HG02642 (cell line): ENCODE data around the gene CCDC91.
"Not testable (repeated sequence)": the region's sequence is repeated elsewhere in the genome, so short reads cannot be mapped to it uniquely, and the experiment has no call there.

Experiments
- ATAC-seq: cut with Tn5 transposase; IDR thresholded peaks from one replicate; pipeline ENCODE4 v1.9.1; 2021; ENCODE audit warnings: mild to moderate bottlenecking; ENCODE audit not compliant: unreplicated experiment, poor library complexity

The CCDC91 gene

GRCh38 chr12:28269851-28270250 is 79.6 kb downstream of the CCDC91 start:
- no peak for ATAC-seq

DNA sequence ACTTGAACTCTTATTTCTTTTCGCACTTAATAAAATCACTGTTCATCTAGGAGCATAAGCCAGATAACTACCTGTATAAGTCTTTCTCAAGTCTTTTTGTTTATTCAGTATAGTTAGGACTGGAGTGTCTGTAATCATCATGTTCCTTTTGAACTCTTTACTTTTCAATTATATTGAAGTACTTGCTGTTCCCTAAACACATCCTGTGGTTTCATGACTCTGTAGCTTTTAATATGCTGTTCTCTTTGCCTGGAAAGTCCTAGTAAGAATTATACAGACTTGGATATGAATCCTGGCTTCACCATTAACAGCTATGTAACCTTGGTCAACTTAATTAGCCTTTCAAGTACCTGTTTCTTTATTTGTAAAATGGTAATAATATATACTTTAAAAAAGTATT is 88.2 kb downstream of the CCDC91 start:
- ATAC-seq: no peak

DNA sequence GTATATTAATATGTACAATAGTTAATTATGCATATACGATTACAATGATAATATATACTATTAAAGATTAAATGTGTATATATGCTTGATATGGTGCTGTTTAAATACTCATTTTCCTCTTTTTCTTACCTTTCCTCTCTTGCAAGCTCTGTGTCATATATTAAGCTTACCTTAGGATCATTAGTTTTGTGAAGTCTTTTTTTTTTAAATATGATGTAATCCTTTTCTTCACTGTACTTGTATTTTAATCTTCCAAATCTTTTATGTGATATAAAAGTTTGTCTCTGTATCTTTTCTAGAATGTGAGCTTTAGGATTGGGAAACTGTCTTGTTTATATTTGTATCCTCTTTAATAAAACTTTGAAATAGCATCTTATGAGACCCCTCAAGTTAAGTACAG is 88.7 kb downstream of the CCDC91 start:
- ATAC-seq: no peak

- no peak for ATAC-seq
Measured at GRCh38 chr12:28286352-28286751, 96.1 kb downstream of the CCDC91 start.

DNA sequence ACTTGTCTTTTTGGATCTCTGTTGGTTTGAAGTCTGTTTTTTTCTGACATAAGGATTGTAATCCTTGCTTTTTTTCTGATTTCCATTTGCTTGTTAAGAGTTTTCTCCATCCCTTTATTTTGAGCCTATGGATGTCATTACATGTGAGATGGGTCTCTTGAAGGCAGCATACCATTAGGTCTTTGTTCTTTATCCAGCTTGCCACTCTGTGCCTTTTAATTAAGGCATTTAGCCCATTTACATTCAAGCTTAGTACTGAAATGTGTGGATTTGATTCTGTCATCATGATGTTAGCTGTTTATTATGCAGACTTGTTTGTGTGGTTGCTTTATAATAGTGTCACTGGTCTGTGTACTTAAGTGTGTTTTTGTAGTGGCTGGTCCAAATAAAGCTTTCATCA is 100.0 kb downstream of the CCDC91 start:
- no peak for ATAC-seq

DNA sequence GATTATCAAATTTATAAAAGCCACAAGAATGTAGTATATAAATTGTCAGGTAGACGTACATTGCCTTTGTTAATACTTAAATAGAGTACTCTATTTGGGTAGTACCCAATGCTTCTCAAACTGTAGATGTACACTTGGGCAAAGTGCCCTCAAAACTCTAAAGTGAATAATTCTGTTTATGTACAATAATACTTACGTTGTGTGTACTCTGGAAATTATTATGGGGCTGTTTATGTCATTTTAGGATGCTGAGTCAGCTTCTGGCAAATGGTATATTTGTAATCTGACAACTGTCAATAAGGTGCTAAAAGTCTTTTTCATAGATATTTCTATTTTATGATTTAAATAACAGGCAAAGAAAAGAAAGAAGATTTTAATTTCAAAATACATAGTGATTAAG is 102.4 kb downstream of the CCDC91 start:
- no peak for ATAC-seq

- no peak for ATAC-seq
Measured at GRCh38 chr12:28294300-28294699, 104.0 kb downstream of the CCDC91 start.

- ATAC-seq: no peak
Measured at GRCh38 chr12:28296287-28296686, 106.0 kb downstream of the CCDC91 start.

DNA sequence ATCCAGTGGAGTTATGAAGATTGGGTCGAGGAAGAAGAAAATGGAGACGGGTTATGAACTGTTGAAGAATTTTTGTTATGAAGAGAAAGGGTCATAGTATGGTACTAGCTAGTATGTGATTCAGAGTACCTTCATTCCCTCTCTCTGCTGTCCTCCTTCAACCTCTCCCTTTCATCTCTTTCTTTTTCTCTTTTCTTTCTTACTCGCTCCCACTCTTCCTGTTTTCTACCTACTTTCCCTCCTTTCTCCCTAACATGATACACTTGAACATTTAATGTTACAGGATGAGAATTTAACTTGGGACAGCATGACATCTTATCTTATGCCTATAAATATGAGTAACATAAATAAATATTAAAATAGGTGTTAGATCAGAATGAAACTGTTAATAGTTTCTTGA is 112.9 kb downstream of the CCDC91 start:
- no peak for ATAC-seq

- no peak for ATAC-seq
Measured at GRCh38 chr12:28306535-28306934, 116.3 kb downstream of the CCDC91 start.

DNA sequence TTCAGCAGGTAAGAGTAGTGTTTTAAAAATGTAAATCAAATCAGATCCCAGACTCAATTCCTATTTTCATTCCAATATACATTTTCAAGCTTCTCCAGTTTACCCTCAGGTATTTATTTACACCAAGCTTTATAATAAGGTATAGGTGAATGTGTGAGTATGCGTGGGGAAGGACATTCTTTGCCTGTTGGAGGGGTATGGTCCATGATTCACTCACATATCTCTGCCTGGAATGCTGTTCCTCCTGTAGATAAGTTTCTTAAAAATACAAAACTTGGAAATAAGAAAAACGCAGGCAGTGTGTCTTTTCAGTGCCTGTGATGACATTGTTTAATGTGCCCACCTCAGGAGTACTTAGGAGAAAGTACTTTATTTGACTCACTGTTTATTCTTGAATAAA is 118.6 kb downstream of the CCDC91 start:
- no peak for ATAC-seq

DNA sequence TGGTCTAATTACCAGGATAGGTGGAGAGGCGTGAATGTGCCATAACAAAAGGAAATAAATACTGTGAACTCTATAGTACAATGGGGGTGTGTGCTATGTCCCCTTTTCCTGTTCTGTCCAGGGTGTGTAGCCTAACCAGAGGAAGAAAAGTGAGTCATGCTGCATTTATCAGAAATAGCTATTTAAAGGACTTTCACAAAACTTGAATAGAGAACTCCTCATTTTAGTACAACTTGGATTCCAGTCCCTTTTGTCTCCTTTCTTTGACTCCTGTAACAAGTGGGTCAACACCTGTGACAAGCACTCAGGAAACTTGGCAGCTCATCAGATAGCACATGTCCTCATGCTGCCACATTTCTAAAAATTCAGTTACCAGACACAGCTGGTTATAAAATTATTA is 123.4 kb downstream of the CCDC91 start:
- no peak for ATAC-seq

DNA sequence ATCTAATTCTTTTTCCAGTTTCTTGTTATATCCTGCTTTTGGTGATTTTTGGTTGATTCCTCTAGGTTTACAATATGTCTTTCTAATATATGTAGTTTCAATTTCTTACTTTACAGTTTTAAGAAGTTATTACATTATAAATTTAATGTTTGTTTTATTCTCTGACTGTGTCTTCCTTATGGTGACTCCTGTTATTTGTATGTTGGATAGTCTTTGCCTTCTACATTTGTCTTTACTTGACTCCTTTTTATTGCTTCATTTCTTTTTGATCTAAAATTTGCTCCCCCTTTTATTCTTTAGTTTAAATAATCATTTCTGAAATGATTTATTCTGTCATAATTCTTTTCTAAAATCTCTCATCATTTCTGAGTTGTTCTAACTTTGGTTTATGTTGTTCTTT is 125.8 kb downstream of the CCDC91 start:
- ATAC-seq: no peak

GRCh38 chr12:28318273-28318672 is 128.0 kb downstream of the CCDC91 start:
- no peak for ATAC-seq

DNA sequence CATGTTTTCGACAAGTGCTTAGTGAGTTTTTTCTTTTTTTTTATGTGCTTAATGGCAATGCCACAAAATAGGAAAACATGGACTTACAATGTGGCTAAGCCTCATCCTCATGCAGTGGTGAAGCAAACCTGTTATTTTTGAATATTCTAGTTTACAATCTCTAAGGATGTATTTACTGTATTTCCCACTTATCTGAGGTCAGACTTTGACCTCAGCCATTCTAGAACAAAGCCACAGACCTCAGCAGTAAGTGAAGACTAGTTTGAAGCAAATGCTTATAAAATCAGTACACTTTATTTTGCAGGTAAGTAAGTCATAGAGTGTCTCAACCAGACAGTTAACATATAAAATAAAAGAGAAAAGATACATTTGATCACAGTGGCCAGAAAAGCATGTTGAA is 130.1 kb downstream of the CCDC91 start:
- ATAC-seq: no peak

- ATAC-seq: no peak
Measured at GRCh38 chr12:28327722-28328121, 137.5 kb downstream of the CCDC91 start.

GRCh38 chr12:28328967-28329366 is 138.7 kb downstream of the CCDC91 start:
- ATAC-seq: no peak

DNA sequence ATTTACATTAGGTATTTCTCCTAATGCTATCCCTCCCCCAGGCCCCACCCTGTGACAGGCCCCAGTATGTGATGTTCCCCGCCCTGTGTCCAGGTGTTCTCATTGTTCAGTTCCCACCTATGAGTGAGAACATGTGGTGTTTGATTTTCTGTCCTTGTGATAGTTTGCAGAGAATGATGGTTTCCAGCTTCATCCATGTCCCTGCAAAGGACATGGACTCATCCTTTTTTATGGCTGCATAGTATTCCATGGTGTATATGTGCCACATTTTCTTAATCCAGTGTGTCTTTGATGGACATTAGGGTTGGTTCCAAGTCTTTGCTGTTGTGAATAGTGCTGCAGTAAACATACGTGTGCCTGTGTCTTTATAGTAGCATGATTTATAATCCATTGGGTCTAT is 139.5 kb downstream of the CCDC91 start:
- not testable (repeated sequence) for ATAC-seq

DNA sequence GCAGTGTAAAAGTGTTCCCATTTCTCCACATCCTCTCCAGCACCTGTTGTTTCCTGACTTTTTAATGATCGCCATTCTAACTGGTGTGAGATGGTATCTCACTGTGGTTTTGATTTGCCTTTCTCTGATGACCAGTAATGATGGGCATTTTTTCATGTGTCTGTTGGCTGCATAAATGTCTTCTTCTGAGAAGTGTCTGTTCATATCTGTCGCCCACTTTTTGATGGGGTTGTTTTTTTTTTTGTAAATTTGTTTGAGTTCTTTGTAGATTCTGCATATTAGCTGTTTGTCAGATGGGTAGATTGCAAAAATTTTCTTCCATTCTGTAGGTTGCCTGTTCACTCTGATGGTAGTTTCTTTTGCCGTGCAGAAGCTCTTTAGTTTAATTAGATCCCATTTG is 140.0 kb downstream of the CCDC91 start:
- ATAC-seq: not testable (repeated sequence)

DNA sequence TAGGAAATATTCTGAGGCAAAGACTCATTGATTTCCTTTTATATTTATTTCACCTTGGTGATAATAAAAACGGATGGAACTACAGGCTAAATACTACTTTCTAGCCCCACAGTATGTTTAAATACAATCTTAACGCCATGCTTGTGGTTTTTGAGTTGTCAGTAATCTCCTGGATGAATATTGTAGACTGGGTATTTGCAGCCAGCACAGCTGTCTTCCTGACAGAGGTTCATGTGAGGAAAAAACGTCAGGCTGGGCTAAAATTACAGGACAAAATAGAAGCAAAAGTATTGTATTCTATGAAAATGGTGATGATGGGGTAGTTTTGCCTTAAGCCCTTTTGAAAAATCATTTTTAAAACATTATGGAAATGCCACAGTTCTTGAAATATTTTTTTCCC is 140.9 kb downstream of the CCDC91 start:
- ATAC-seq: no peak

DNA sequence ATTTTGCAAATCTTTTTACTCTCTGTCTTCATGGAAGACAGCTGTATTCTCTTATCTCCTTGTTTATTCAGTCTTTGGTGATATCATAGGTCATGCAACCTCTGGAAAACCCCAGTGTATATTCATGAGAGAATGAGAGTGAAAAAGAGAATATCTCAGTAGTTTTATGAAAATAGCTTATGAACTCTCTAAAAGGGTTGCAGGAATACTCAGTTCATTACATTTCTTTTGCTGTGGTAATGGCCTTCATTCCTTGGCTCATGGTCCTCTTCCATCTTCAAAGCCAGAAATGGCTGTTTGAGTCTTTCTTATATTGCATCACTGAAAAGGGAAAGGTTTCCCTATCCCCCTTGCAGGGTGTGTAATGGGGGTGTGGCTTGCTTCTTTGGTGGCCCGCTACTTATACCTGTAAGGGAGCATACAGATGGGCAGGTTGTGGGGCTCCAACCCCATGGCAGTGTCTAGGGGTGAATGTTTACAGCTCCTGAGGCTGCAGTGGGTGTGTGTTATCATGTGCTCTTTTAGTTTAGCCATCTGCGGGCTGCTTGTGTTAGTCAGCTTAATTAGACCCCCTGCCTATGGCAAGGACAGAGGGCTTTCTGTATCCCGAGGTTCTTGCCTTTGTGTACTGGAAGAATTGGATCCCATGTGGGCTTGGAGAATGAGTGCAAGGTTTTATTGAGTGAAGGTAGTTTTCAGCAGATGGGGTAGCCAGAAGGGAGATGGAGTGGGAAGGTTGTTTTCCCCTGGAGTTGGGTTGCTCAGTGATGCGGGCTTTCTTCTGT is 150.2 kb downstream of the CCDC91 start:
- no peak for ATAC-seq

DNA sequence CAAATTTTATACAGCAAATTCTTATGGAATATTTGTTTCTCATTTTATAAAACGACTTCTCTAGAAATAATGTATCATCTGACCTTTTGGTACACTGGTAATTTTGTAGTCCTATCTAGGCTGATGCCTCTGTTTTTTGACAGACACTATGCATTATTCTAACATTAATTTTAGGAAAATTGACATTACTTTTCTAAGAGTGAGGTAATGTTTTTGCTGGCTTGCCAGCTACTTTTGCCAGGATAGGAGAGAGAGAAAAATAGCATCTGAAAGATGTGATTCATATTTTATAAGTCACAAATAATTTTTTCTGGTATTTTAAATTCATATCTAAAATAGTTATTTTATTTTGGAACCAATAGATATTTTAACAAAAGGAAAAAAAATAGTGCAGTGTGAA is 153.5 kb downstream of the CCDC91 start:
- no peak for ATAC-seq

DNA sequence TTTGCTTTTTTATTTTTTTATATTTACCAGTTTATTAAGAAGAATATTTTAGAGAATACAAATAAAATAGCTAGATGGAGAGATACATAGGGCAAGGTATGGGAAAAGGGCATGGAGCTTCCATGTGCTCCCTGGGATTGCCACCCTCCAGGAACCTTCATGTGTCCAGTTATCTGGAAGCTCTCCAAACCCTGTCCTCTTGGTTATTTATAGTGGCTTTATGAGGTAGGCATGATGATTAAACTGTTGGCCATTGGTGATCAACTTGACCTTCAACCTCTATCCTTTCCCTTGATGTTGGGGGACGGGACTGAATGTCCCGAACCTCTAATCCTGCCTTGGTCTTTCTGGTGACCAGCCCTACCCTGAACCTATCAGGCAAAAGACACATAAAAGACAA is 156.3 kb downstream of the CCDC91 start:
- ATAC-seq: no peak
